Uterus (tissue), 4 donors: ENCODE measurements around the gene FAM185A. TPM values are rescaled to one million over a fixed set of nuclear protein-coding genes. Genes with fewer than 3 reads are reported as not detected.

Experiments
- DNase-seq, 2 donors: peaks; one replicate each; pipeline ENCODE4 v3.0.0-alpha.2; 2019 to 2020
- H3K27ac ChIP-seq, 2 donors: fragments of 200-600 bp; sonication (generic); 1 replicate in 1 of 2; 2 replicates in 1 of 2; pipeline ENCODE4 v1.5.1; 2016 to 2018
- H3K27me3 ChIP-seq, 2 donors: fragments of 200-600 bp; sonication (generic); one replicate each; pipeline ENCODE4 v1.5.1; 2018 to 2019; ENCODE audit warnings: control low read depth in 1 of 2
- H3K36me3 ChIP-seq, 2 donors: fragments of 200-600 bp; sonication (generic); one replicate each; pipeline ENCODE4 v1.5.1; 2019; ENCODE audit warnings: control low read depth in 1 of 2
- H3K4me1 ChIP-seq, 2 donors: fragments of 200-600 bp; sonication (generic); one replicate each; pipeline ENCODE4 v1.5.1; 2018 to 2019; ENCODE audit warnings: control low read depth in 1 of 2
- H3K4me3 ChIP-seq, 2 donors: fragments of 200-600 bp; sonication (generic); 1 replicate in 1 of 2; 2 replicates in 1 of 2; pipeline ENCODE4 v1.5.1; 2018 to 2019; ENCODE audit warnings: mild to moderate bottlenecking in 1 of 2
- H3K9me3 ChIP-seq, 2 donors: fragments of 200-600 bp; sonication (generic); one replicate each; pipeline ENCODE4 v1.5.1; 2019; ENCODE audit warnings: control low read depth in 1 of 2
- POLR2A ChIP-seq, 2 donors: fragments of 450-650 bp; IDR thresholded peaks; one replicate each; pipeline ENCODE4 v1.6.1; 2016; ENCODE audit warnings: antibody characterized with exemption in 2 of 2, mild to moderate bottlenecking in 1 of 2, moderate library complexity in 1 of 2
- intact Hi-C: fragments of 100-400 bp; cut with DNase I; formaldehyde crosslinking; loops from one replicate; pipeline ENCODE4 v1.15.1; 2023; ENCODE audit warnings: low total_unique reads
- total RNA-seq, 4 donors: library from RNA; depleted of rRNA in 3 of 4; stranded (reverse); fragments of >200 nt in 3 of 4; gene quantifications; one replicate each; pipeline versions ENCODE4 v1.1.0 to v1.2.4, GENCODE V29; 2014 to 2023
- TF ChIP-seq, protein P1 (sequence below), 4 experiments: fragments of 200-600 bp in 2 of 4; fragments of 450-650 bp in 2 of 4; sonication (generic) in 2 of 4; IDR thresholded peaks; one replicate each; pipeline ENCODE4 v1.5.1; 2016 to 2019; ENCODE audit warnings: antibody characterized with exemption in 4 of 4, mild to moderate bottlenecking in 2 of 4, moderate library complexity in 1 of 4
- donor health status: DM: yes; HTN: yes; CAD: no.

The FAM185A gene
- total RNA-seq, 4 donors from 2014 or later: 0.59 to 118 (median 19.4) TPM

DNA sequence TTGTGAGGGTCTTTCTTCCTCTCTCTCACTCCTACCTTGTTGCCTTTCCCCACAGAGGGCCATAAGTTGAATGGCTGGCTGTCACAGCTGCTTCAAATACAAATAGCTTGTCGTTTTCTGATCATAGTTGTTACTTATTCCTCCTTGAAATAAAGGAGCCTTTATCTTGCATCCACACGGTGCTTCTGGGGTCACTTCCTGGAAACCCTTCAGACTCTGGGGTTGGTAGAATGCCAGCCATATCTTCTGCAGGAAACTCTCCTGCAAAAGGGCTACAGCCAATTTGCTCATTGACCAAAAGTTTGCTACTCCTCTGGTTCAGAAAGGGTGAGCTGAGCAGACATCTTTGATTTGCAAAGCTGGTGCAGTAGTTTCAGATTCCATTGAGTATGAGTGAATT is 70.4 kb downstream of the FAM185A start:
- no peaks in the 10 kb centered on the region for H3K36me3 ChIP-seq
- DNase-seq: no peak
- no peak for TF ChIP-seq POLR2A (IDR thresholded peaks at IDR 0.05)
- TF ChIP-seq, protein P1, sequence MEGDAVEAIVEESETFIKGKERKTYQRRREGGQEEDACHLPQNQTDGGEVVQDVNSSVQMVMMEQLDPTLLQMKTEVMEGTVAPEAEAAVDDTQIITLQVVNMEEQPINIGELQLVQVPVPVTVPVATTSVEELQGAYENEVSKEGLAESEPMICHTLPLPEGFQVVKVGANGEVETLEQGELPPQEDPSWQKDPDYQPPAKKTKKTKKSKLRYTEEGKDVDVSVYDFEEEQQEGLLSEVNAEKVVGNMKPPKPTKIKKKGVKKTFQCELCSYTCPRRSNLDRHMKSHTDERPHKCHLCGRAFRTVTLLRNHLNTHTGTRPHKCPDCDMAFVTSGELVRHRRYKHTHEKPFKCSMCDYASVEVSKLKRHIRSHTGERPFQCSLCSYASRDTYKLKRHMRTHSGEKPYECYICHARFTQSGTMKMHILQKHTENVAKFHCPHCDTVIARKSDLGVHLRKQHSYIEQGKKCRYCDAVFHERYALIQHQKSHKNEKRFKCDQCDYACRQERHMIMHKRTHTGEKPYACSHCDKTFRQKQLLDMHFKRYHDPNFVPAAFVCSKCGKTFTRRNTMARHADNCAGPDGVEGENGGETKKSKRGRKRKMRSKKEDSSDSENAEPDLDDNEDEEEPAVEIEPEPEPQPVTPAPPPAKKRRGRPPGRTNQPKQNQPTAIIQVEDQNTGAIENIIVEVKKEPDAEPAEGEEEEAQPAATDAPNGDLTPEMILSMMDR (IDR thresholded peaks at IDR 0.05): no peak

DNA sequence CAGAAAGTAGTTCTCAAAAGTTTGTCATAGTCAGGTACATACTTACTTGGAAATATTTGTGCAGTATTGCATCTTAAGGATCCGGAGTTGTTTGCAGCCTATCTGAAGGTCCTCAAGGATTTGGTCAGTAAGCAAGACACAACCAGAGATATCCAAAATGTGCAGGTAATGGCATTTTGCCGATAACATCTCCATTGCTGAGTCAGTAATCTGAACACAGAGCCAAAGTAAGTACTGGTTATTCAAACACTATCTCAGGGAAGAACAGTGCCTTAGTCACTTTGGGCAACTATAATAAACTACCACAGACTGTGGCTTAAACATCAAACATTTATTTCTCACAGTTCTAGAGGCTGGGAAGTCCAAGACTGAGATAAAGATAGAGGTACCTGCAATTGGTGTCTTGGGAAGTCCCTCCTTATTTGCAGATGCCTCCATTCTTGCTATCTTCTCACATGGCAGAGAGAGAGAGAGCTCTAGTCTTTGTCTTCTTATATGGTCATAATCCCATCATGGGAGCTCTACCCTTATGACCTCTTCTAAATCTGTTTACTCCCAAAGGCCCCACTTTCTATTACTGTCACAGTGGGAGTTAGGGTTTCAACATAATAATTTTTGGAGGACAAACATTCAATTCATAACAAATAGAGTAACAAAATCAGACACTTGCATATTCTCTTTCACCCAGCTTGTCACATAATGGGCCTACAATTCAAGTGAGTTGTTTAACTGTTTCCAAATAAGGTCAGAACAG is 73.4 kb downstream of the FAM185A start:
- no peak for DNase-seq
- TF ChIP-seq POLR2A (IDR thresholded peaks at IDR 0.05): no peak
- Histone ChIP-seq H3K4me3 (no peak overlapping the region), H3K27ac (no peak overlapping the region), H3K4me1 (no peaks in the 10 kb centered on the region), H3K36me3 (no peaks in the 10 kb centered on the region), H3K9me3 (no peaks in the 10 kb centered on the region), H3K27me3 (no peaks in the 10 kb centered on the region)
- intact Hi-C loops: no loop called here

More for the DNA sequence above, 70.4 kb downstream of the FAM185A start:
- no peaks in the 10 kb centered on the region for H3K9me3 ChIP-seq
- no peak overlapping the region for H3K27ac ChIP-seq
- no peaks in the 10 kb centered on the region for H3K27me3 ChIP-seq
- H3K4me1 ChIP-seq: no peaks in the 10 kb centered on the region
- H3K4me3 ChIP-seq: no peak overlapping the region
- intact Hi-C loops: no loop called here

DNA sequence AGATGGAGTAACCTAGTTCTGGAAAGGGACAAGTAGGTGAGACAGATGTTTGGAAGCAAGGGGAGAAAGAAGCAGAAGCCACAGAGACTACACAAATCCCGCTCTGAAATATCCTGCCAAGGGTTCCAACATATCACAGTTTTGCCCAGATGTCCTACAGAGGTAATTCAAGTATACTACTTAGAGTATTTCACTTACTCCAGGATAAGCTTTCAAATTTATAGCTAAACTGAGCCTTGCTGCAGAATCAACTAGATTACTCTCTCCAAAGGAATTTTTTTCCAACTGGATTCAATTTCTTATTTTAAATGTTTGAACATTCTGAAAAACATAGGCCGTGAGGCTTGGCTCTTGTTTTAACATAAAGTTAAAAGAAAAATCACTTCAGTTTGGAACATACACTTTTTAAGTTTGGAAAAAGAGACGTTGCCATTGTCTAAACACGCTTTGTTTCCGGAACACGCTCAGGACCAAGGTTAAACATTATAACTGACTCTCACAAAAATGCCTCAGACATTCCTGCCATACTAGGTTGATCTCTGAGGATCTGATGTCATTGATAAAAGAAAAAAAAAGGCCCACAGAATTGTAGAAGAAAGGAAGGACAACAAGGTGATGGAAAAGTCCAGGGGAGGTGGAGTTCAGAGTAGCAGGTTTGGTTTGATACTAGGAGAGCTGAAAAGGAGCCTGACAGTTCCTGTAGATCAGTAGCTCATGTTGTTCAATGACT is 74.8 kb downstream of the FAM185A start:
- no peak overlapping the region for H3K27ac ChIP-seq
- no peaks in the 10 kb centered on the region for H3K36me3 ChIP-seq

DNA sequence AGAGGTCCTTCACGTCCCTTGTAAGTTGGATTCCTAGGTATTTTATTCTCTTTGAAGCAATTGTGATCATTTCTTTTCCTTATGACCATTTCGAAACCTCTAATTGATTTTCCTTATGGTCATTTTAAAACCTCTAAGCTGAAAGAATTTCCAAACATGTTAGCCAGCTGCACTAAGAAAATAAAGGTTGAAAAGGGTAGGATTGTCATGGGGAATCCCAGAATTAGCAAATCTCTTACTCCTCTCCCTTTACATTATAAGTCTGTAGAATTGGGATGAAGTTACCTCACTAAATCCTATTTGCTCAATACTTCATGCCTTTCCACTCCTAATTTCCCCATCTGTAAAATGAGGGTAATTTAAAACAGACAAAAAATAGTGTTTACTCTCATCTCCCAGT is 79.5 kb downstream of the FAM185A start:
- intact Hi-C loops: no loop called here
- TF ChIP-seq, protein P1 (IDR thresholded peaks at IDR 0.05): no peak
- no peak for TF ChIP-seq POLR2A (IDR thresholded peaks at IDR 0.05)
- no peaks in the 10 kb centered on the region for H3K9me3 ChIP-seq
- H3K36me3 ChIP-seq: no peaks in the 10 kb centered on the region
- no peaks in the 10 kb centered on the region for H3K27me3 ChIP-seq
- H3K4me3 ChIP-seq: no peak overlapping the region
- H3K4me1 ChIP-seq: no peaks in the 10 kb centered on the region
- H3K27ac ChIP-seq: no peak overlapping the region
- no peak for DNase-seq

More for the DNA sequence above, 74.8 kb downstream of the FAM185A start:
- TF ChIP-seq, protein P1 (IDR thresholded peaks at IDR 0.05): no peak
- no peak for TF ChIP-seq POLR2A (IDR thresholded peaks at IDR 0.05)
- H3K4me3 ChIP-seq: no peak overlapping the region
- H3K4me1 ChIP-seq: no peaks in the 10 kb centered on the region
- no peaks in the 10 kb centered on the region for H3K27me3 ChIP-seq
- DNase-seq: no peak
- H3K9me3 ChIP-seq: no peaks in the 10 kb centered on the region
- intact Hi-C loops: no loop called here

GRCh38 chr7:102829075-102829474 is 80.3 kb downstream of the FAM185A start:
- Histone ChIP-seq H3K9me3 (no peaks in the 10 kb centered on the region), H3K4me3 (no peak overlapping the region), H3K4me1 (no peaks in the 10 kb centered on the region), H3K27me3 (no peaks in the 10 kb centered on the region), H3K27ac (no peak overlapping the region), H3K36me3 (no peaks in the 10 kb centered on the region)
- intact Hi-C loops: no loop called here
- TF ChIP-seq POLR2A (IDR thresholded peaks at IDR 0.05): no peak
- TF ChIP-seq, protein P1 (IDR thresholded peaks at IDR 0.05): no peak
- DNase-seq: no peak
